WTC11 (cell line): ENCODE data around the gene LCMT2. TPM values are rescaled to one million over a fixed set of nuclear protein-coding genes. Genes with fewer than 3 reads are reported as not detected.
A peak's percentile ranks its signal among the peaks of the same experiment; 100 is the strongest.

Experiments
- ATAC-seq: fragments of 200-7000 bp; cut with Tn5 transposase; 2 replicates; pipeline ENCODE4 v1.10.0; 2021; ENCODE audit warnings: mild to moderate bottlenecking, moderate library complexity
- CTCF ChIA-PET: fragments of 300-600 bp; sonication (Branson Sonifier 250); formaldehyde crosslinking; loops from one replicate; lab custom pipeline; 2021; ENCODE audit warnings: antibody characterized with exemption; lab: Charles Lee
- POLR2A ChIA-PET: fragments of 350-600 bp; sonication (Branson Sonifier 250); formaldehyde crosslinking; loops from one replicate; lab custom pipeline; 2021; ENCODE audit warnings: antibody characterized with exemption; lab: Charles Lee
- DNase-seq: peaks from one replicate; pipeline ENCODE4 v3.0.0; 2021; ENCODE audit warnings: low spot score
- H3K27ac Mint-ChIP-seq: 2 replicates; pipeline ENCODE4 v1.8.0; 2021; ENCODE audit warnings: mixed read lengths
- H3K27me3 Mint-ChIP-seq: 2 replicates; pipeline ENCODE4 v1.8.0; 2021; ENCODE audit warnings: low read depth, mild to moderate bottlenecking, moderate library complexity, mixed read lengths
- H3K36me3 Mint-ChIP-seq: 2 replicates; pipeline ENCODE4 v1.8.0; 2021; ENCODE audit warnings: mixed read lengths
- H3K4me1 Mint-ChIP-seq: 2 replicates; pipeline ENCODE4 v1.8.0; 2022; ENCODE audit warnings: mixed read lengths
- H3K4me3 Mint-ChIP-seq: 2 replicates; pipeline ENCODE4 v1.8.0; 2021; ENCODE audit warnings: mild to moderate bottlenecking, moderate library complexity, mixed read lengths
- H3K9me3 Mint-ChIP-seq: 2 replicates; pipeline ENCODE4 v1.8.0; 2021; ENCODE audit warnings: mixed read lengths
- CTCF ChIP-seq: fragments of 200-600 bp; IDR thresholded peaks from 2 replicates; pipeline ENCODE4 v1.8.0; 2022; ENCODE audit warnings: antibody characterized with exemption
- FOXJ3 ChIP-seq: sonication (generic); formaldehyde crosslinking; IDR thresholded peaks from 2 replicates; pipeline ENCODE4 v1.9.0; 2021; ENCODE audit warnings: missing genetic modification reagents, mild to moderate bottlenecking, borderline replicate concordance
- GRHL2 ChIP-seq: fragments of 250-450 bp; sonication (Bioruptor Pico); IDR thresholded peaks from 2 replicates; pipeline ENCODE4 v1.8.0; 2022; ENCODE audit warnings: mild to moderate bottlenecking, moderate library complexity; ENCODE audit not compliant: insufficient replicate concordance, severe bottlenecking
- KAT7 ChIP-seq: sonication (generic); formaldehyde crosslinking; IDR thresholded peaks from 2 replicates; pipeline ENCODE4 v1.8.1; 2023; ENCODE audit warnings: missing genetic modification reagents, mild to moderate bottlenecking, borderline replicate concordance
- NR2C2 ChIP-seq: sonication (generic); formaldehyde crosslinking; IDR thresholded peaks from 2 replicates; pipeline ENCODE4 v1.8.0; 2022; ENCODE audit warnings: mild to moderate bottlenecking, missing genetic modification reagents
- PREB ChIP-seq: sonication (generic); formaldehyde crosslinking; IDR thresholded peaks from 2 replicates; pipeline ENCODE4 v1.8.1; 2022; ENCODE audit warnings: mild to moderate bottlenecking, missing genetic modification reagents, moderate library complexity, borderline replicate concordance
- SOX15 ChIP-seq: fragments of 250-450 bp; sonication (Bioruptor Pico); IDR thresholded peaks from 2 replicates; pipeline ENCODE4 v1.9.0; 2021; ENCODE audit warnings: mild to moderate bottlenecking
- TEAD1 ChIP-seq: sonication (generic); formaldehyde crosslinking; IDR thresholded peaks from 2 replicates; pipeline ENCODE4 v1.8.0; 2022; ENCODE audit warnings: mild to moderate bottlenecking, missing genetic modification reagents
- TEAD4 ChIP-seq: sonication (generic); formaldehyde crosslinking; IDR thresholded peaks from 2 replicates; pipeline ENCODE4 v1.8.0; 2022; ENCODE audit warnings: mild to moderate bottlenecking, missing genetic modification reagents
- ZNF317 ChIP-seq: sonication (generic); formaldehyde crosslinking; IDR thresholded peaks from 2 replicates; pipeline ENCODE4 v1.8.1; 2023; ENCODE audit warnings: low read depth, mild to moderate bottlenecking, moderate library complexity, missing genetic modification reagents, borderline replicate concordance
- ZNF396 ChIP-seq: fragments of 250-450 bp; sonication (Bioruptor Pico); IDR thresholded peaks from 2 replicates; pipeline ENCODE4 v1.8.0; 2021; ENCODE audit warnings: mild to moderate bottlenecking, moderate library complexity, borderline replicate concordance
- ZNF671 ChIP-seq: fragments of 250-450 bp; sonication (Bioruptor Pico); IDR thresholded peaks from 2 replicates; pipeline ENCODE4 v1.8.0; 2021; ENCODE audit warnings: mild to moderate bottlenecking
- total RNA-seq: library from RNA; stranded (reverse); gene quantifications from 3 replicates; pipeline ENCODE4 v1.2.3, GENCODE V29; 2021
- TF ChIP-seq, protein P1 (sequence below): fragments of 250-450 bp; sonication (Bioruptor Pico); conservative IDR thresholded peaks from 2 replicates; pipeline ENCODE4 v1.9.0; 2021; ENCODE audit warnings: mild to moderate bottlenecking
- TF ChIP-seq, protein P2 (sequence below): sonication (generic); formaldehyde crosslinking; IDR thresholded peaks from 2 replicates; pipeline ENCODE4 v1.8.1; 2022; ENCODE audit warnings: low read depth, mild to moderate bottlenecking, moderate library complexity, missing genetic modification reagents, borderline replicate concordance
- TF ChIP-seq, protein P3 (sequence below): sonication (generic); formaldehyde crosslinking; IDR thresholded peaks from 2 replicates; pipeline ENCODE4 v1.8.0; 2022; ENCODE audit warnings: mild to moderate bottlenecking, missing genetic modification reagents

The LCMT2 gene
- total RNA-seq, 1 experiment from 2014 or later = 7.6 TPM

GRCh38 chr15:43378601-43379000, 48.2 kb upstream of the LCMT2 start:
- POLR2A ChIA-PET = no interaction called here
- no peaks in the 10 kb centered on the region for H3K9me3 Mint-ChIP-seq
- TF ChIP-seq KAT7 (CRISPR knock-in tag) (no peak), NR2C2 (CRISPR knock-in tag) (no peak), SOX15 (CRISPR knock-in tag) (no peak), ZNF396 (CRISPR knock-in tag) (no peak), TEAD4 (no peak)
- TF ChIP-seq, protein P1, sequence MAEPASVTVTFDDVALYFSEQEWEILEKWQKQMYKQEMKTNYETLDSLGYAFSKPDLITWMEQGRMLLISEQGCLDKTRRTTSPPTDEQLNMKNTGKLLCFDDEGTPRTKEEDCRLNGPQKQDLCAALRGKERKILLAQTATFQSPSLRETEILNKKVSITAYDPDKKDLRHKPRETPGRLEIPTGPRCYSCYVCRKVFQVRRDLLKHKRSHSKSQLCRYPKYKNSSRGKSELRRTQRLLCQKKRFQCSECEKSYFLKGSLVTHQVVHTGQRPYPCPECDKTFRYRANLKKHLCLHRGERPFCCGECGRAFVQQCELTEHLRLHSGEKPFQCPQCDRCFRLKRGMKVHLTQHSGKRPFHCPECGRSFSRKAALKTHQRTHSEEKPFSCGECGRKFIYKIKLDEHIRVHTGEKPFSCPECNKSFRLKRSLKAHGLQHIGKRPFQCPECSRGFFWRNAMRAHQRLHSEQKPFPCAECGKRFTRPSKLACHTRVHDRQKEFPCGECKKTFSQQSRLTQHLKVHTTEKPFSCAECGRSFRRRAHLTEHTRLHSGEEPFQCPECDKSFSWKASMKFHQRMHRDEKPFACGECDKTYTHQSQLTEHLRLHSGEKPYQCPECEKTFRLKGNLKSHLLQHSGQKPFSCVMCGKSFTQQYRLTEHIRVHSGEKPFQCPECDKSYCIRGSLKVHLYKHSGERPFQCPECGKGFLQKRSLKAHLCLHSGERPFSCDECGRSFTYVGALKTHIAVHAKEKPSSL (CRISPR knock-in tag) = no peak
- TF ChIP-seq, all 79 proteins: peak for 0
- DNase-seq = no peak
- CTCF ChIA-PET = interaction anchor here (0.8 to 1.1 kb wide), 2 partner anchors 8 to 12 kb away, joined by 3 read pairs; partner anchors contain the start of genes TUBGCP4 and ZSCAN29
- H3K36me3 Mint-ChIP-seq = peaks cover 47% of the 10 kb centered on the region
- H3K4me1 Mint-ChIP-seq = no peaks in the 10 kb centered on the region
- no peaks in the 10 kb centered on the region for H3K27me3 Mint-ChIP-seq
- no peak overlapping the region for H3K27ac Mint-ChIP-seq
- no peak for ATAC-seq
- no peak overlapping the region for H3K4me3 Mint-ChIP-seq

GRCh38 chr15:43376017-43376705, 45.8 kb upstream of the LCMT2 start:
- H3K4me1 Mint-ChIP-seq = peaks cover 13% of the 10 kb centered on the region
- no peaks in the 10 kb centered on the region for H3K9me3 Mint-ChIP-seq
- no peak overlapping the region for H3K4me3 Mint-ChIP-seq
- ATAC-seq = peak; percentile 49
- no peaks in the 10 kb centered on the region for H3K27me3 Mint-ChIP-seq
- peaks cover 34% of the 10 kb centered on the region for H3K36me3 Mint-ChIP-seq
- CTCF ChIA-PET = interaction anchor here (0.6 to 1.3 kb wide), 35 partner anchors 8 to 1191 kb away, joined by 3 to 17 read pairs (median 4); partner anchors contain the start of genes ELL3, LCMT2, MAP1A and MFAP1
- TF ChIP-seq GRHL2 = no peak
- no peak for TF ChIP-seq TEAD1 (CRISPR knock-in tag)
- TF ChIP-seq, protein P2, sequence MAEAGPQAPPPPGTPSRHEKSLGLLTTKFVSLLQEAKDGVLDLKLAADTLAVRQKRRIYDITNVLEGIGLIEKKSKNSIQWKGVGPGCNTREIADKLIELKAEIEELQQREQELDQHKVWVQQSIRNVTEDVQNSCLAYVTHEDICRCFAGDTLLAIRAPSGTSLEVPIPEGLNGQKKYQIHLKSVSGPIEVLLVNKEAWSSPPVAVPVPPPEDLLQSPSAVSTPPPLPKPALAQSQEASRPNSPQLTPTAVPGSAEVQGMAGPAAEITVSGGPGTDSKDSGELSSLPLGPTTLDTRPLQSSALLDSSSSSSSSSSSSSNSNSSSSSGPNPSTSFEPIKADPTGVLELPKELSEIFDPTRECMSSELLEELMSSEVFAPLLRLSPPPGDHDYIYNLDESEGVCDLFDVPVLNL (CRISPR knock-in tag) = no peak
- no peak for TF ChIP-seq FOXJ3
- no peak for TF ChIP-seq ZNF671
- no peak for TF ChIP-seq ZNF317 (CRISPR knock-in tag)
- TF ChIP-seq, protein P3, sequence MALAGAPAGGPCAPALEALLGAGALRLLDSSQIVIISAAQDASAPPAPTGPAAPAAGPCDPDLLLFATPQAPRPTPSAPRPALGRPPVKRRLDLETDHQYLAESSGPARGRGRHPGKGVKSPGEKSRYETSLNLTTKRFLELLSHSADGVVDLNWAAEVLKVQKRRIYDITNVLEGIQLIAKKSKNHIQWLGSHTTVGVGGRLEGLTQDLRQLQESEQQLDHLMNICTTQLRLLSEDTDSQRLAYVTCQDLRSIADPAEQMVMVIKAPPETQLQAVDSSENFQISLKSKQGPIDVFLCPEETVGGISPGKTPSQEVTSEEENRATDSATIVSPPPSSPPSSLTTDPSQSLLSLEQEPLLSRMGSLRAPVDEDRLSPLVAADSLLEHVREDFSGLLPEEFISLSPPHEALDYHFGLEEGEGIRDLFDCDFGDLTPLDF (CRISPR knock-in tag) = no peak
- TF ChIP-seq PREB (CRISPR knock-in tag) = no peak
- TF ChIP-seq CTCF = peak; percentile 65
- TF ChIP-seq, all 79 proteins: peak for 1
- no peak overlapping the region for H3K27ac Mint-ChIP-seq
- POLR2A ChIA-PET = no interaction called here
- peak; percentile 39 for DNase-seq
